NCI-H446 treated with DMSO at 0.1 percent for 48 hours (cell line): ENCODE results near the gene ARSG.
"Not testable (repeated sequence)": the region's sequence is repeated elsewhere in the genome, so short reads cannot be mapped to it uniquely, and the experiment has no call there.

Experiments
- DNase-seq: peaks from one replicate; lab custom pipeline; 2025; lab: John Stamatoyannopoulos, UW

Gene ARSG

GRCh38 chr17:68397108-68397536, 105.8 kb downstream of the ARSG start:
- DNase-seq: no peak

GRCh38 chr17:68398691-68399637, 107.7 kb downstream of the ARSG start:
- DNase-seq: no peak

GRCh38 chr17:68399638-68400403, 108.5 kb downstream of the ARSG start:
- no peak for DNase-seq

DNA sequence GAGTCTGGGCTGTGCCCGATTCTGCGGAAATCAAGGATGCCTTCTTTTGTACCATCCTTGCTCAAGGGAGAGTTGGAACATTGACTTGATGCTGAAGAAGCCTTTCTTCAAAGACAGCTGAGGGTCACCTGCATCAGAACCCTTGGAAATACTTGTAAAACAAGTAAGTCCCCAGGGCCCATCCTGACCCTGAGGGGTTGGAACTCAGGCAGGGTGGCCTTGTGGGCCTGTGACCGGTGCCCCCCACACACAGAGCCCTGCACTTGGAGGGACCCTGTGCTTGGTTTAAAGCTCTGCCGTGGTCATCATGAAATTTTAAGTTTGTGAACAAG, 109.1 kb downstream of the ARSG start:
- DNase-seq: no peak

GRCh38 chr17:68401288-68401687, 110.0 kb downstream of the ARSG start:
- no peak for DNase-seq

DNA sequence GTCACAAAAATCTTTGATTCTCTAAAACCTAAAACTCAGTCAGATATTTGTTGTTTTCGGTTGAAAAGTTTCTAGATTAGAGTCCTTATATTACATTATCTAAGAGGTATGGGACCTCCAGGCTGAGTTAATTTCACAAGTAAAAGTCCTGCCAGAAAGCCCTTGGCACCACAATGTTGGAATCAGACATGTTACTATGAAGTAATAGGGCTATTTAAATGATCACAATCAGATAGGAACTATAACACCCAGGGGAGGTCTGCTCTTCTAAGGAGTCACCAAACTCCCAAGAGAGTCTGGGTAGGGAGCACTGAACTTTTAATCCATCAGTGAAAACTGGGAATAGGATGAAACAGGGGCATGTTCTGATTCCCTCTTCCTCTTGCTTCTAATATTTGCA, 111.8 kb downstream of the ARSG start:
- DNase-seq: no peak

GRCh38 chr17:68403837-68404236, 112.5 kb downstream of the ARSG start:
- not testable (repeated sequence) for DNase-seq

- not testable (repeated sequence) for DNase-seq
Measured at GRCh38 chr17:68407656-68408055, 116.4 kb downstream of the ARSG start.

DNA sequence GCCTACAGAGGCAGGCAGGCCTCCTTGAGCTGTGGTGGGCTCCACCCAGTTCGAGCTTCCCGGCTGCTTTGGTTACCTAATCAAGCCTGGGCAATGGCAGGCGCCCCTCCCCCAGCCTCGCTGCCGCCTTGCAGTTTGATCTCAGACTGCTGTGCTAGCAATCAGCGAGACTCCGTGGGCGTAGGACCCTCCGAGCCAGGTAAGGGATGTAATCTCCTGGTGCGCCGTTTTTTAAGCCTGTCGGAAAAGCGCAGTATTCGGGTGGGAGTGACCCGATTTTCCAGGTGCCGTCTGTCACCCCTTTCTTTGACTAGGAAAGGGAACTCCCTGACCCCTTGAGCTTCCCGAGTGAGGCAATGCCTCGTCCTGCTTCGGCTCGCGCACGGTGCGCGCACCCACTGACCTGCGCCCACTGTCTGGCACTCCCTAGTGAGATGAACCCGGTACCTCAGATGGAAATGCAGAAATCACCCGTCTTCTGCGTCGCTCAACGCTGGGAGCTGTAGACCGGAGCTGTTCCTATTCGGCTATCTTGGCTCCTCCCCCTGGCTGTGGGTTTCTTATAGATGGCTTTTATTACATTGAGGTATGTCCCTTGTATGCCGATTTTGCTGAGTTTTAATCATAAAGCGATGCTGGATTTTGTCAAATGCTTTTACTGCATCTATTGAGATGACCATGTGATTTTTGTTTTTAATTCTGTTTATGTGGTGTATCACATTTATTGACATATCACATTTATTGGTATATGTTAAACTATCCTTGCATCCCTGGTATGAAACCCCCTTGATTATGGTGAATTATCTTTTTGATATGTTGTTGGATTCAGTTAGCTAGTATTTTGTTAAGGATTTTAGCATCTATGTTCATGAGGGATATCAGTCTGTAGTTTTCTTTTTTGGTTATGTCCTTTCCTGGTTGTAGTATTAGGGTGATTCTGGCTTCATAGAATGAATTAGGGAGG, 122.6 kb downstream of the ARSG start:
- DNase-seq: not testable (repeated sequence)

DNA sequence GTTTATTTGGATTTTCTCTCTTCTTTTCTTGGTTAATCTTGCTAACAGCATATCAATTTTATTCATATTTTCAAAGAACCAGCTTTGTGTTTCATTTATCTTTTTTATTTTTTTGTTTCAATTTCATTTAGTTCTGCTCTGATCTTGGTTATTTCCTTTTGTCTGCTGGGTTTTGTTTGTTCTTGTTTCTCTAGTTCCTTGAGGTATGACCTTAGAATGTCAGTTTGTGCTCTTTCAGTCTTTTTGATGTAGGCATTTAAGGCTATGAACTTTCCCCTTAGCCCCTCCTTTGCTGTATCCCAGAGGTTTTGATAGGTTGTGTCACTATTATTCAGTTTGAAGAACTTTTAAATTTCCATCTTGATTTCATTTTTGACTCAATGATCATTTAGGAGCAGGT, 123.6 kb downstream of the ARSG start:
- DNase-seq: not testable (repeated sequence)

DNA sequence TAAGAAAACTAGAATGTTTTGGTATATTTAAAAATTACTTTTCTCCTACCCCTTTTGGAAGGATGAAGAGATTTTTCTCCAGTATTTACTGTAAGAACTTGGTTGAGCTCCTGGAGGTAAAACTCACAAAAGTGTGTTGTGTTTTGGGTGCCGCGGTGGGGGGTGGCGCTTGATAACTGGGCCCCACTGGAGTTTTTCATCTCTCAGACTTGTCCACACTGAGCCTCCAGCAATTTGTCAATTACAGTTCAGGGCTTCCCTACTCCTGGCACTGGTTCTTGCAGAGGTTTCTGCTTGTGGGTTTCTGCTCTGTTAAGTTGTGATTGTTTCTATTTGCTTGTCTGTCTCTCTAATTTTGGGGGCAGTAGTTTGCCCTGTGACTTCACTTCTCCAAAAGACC, 126.0 kb downstream of the ARSG start:
- DNase-seq: no peak

- no peak for DNase-seq
Measured at GRCh38 chr17:68418876-68419275, 127.6 kb downstream of the ARSG start.

GRCh38 chr17:68420065-68420464, 128.8 kb downstream of the ARSG start:
- no peak for DNase-seq

DNA sequence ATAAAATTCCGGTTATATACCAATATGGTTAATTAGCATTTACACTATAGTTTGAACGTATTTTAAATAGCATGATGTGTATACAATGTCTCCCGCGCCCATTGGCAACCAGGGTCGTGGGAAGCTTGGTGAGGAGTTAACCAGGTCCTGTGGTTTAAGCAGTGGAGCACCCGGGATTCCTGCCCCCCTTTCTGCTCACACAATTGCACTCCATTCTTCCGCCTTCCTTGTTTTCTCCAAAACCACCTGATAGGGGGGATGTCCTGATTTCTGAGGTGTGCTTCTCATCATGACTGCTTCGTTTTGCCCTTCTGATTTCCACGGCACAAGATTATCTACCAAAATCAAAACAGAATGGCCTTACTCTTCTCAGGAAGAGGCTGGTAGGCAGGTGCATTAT, 130.2 kb downstream of the ARSG start:
- DNase-seq: no peak

DNA sequence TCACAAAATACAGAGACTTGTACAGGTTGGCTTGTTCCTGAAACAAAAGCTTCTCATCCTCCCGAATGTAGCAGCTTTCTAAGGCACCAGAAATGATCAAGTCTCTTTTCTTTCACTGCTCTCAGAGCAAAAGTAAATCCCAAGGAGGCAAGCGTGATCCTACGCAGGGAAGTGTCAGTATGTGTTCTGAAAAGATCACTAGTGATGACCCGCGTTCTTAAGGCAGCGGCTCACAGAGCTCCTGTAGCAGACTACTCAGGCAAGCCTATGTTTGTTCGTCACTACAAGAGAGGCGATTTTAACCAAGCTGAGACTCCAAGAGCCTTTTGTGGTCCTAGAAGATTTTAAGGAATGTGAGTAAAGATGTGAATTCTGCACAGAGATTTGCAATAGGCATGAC, 131.5 kb downstream of the ARSG start:
- no peak for DNase-seq

GRCh38 chr17:68423251-68423650, 132.0 kb downstream of the ARSG start:
- no peak for DNase-seq

DNA sequence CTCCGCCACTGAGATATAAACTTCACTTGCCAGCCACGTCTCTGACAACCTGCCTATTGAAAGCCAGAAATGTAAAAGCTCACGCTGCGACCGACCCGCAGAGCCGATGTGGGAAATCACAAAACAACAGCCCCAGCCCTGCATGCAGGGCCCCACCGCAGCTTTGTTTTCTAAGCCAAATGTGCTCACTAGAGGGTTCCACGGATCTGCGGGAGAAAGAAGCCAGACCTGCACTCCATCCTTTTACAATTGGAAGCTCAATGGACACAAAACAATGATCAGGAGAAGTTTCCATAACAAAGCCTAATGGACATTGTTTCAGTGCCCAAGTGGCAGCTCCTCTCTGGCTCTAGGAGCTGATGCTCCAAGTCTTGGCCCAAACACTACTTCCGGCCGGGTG, 132.9 kb downstream of the ARSG start:
- DNase-seq: no peak

- DNase-seq: no peak
Measured at GRCh38 chr17:68424861-68425260, 133.6 kb downstream of the ARSG start.

- no peak for DNase-seq
Measured at GRCh38 chr17:68425979-68426378, 134.7 kb downstream of the ARSG start.

GRCh38 chr17:68427575-68427974, 136.3 kb downstream of the ARSG start:
- no peak for DNase-seq

DNA sequence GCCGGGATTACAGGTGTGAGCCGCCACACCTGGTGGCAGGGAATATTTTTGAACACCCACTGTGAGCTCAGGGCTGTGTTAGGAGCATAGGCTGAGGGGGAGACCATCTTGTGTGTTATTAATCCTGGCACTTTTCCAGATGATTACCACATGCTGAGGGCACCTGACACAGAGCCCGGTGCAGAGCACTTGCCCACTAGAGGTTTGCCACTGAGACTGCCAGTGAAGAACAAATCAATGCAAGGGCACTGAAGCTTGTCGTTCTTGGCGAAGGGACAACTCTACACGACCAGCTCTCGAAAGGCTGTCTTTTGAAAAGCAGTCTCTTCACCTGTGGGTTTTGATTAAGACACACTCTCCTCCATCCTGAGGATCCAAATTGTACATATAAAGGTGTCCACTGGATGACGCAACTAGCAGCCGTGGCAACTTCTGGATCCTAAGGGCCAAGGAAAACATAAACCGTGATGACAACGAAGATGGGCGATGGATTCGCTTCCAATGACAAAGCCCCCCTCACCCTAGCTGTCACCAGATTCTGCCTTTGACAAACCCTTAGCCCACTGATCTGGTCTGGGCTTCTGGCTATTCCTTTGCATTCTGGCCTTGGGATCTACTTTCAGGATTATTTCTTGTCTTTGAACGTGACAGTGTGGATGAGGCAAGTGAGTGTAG, 137.3 kb downstream of the ARSG start:
- DNase-seq: no peak
